ENCODE measurements around the gene TCF12.

GRCh38 chr15:56886363-56886931, 32.0 kb upstream of the TCF12 start:
- no peak for TF ChIP-seq EZH2 (IDR thresholded peaks at IDR 0.05; ENCODE audit: low read length)
- TF ChIP-seq CTCF (optimal IDR thresholded peaks at IDR 0.05 in 1 of 3, IDR thresholded peaks at IDR 0.05 in 1 of 3, conservative IDR thresholded peaks at IDR 0.05 in 1 of 3; ENCODE audit: extremely low read depth in 1 of 3, insufficient read depth in 2 of 3, low read length in 3 of 3) = no peak

Measured in keratinocyte (primary cell).